ENCODE measurements around the gene NSUN4.
A peak's percentile ranks its signal among the peaks of the same experiment; 100 is the strongest.

The NSUN4 gene

DNA sequence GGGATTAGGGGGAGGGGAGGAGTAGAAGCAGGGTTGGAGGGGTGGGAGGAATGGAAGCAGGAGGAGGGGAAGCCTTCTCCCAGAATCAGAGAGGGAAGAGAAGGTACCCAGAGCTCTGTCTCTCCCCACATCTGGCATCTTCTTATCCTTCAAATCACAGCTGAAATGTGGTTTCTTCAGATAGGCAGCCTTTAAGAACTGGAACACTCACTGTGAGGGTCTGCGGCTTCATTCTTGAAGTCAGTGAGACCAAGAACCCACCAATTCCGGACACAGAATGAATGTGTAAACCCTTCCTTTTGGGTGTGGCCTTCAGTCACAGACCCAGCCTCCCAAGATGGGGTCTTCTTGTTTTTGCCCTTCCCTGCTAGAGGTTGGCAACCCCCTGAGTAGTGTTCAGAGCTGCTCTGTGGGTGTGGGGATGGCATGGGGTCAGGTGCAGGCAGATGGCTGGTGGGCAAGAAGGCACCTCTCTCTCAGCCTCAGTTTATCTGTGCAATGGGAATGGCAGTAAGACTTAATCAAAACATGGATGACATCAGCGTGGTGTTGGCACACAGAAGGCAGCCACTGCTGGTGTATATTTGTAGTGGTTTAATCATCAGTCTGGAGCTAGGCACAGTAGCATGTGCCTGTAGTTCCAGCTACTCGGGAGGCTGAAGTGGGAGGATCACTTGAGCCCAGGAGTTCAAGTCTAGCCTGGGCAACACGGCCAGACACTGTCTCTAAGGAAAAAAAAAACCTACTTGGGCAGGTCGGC is 60.7 kb downstream of the NSUN4 start:
- ChIA-PET POLR2A (no interaction called here), CTCF (interaction anchor here (0.8 to 10.9 kb wide), 4 partner anchors 10 to 127 kb away, joined by 3 to 112 read pairs (median 8); no protein-coding TSS in a partner anchor)
- H3K4me3 ChIP-seq (ENCODE audit: low read depth, low read length): no peak overlapping the region
- DNase-seq (ENCODE audit: low read depth, low spot score): no peak
- TF ChIP-seq, protein P1, sequence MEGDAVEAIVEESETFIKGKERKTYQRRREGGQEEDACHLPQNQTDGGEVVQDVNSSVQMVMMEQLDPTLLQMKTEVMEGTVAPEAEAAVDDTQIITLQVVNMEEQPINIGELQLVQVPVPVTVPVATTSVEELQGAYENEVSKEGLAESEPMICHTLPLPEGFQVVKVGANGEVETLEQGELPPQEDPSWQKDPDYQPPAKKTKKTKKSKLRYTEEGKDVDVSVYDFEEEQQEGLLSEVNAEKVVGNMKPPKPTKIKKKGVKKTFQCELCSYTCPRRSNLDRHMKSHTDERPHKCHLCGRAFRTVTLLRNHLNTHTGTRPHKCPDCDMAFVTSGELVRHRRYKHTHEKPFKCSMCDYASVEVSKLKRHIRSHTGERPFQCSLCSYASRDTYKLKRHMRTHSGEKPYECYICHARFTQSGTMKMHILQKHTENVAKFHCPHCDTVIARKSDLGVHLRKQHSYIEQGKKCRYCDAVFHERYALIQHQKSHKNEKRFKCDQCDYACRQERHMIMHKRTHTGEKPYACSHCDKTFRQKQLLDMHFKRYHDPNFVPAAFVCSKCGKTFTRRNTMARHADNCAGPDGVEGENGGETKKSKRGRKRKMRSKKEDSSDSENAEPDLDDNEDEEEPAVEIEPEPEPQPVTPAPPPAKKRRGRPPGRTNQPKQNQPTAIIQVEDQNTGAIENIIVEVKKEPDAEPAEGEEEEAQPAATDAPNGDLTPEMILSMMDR (IDR thresholded peaks at IDR 0.05; ENCODE audit: insufficient read depth, low read length, missing control alignments): no peak

DNA sequence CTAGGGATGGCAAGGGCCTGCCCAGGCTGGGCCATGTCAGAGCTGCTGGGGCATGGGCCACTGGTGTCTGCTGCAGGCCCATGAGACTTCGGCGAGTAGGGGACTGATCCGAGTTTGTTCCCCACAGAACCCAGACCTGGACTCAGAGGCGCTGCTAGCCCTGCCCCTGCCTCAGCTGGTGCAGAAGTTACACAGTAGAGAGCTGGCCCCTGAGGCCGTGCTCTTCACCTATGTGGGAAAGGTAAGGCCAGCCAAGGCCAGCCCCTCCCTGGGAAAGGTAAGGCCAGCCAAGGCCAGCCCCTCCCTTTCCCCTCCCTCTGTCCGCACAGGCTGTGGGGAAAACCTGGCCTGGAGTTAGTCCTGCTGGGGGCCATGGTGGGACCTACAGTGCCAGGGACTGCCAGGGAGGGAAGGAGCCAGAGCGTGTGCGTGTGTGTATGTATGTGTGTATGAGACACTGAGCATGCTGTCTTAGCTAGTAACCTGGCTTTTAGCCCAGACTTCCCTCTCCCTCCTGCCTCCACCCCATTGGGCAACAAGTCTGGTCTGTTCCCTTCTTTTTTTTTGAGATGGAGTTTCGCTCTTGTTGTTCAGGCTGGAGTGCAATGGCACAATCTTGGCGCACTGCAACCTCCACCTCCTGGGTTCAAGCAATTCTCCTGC is 61.5 kb downstream of the NSUN4 start:
- ChIA-PET POLR2A (no interaction called here), CTCF (interaction anchor here (0.8 to 10.9 kb wide), 4 partner anchors 9 to 126 kb away, joined by 3 to 112 read pairs (median 8); no protein-coding TSS in a partner anchor)
- H3K4me3 ChIP-seq (ENCODE audit: low read depth, low read length): no peak overlapping the region
- DNase-seq (ENCODE audit: low read depth, low spot score): peak; percentile 87
- TF ChIP-seq, protein P1 (IDR thresholded peaks at IDR 0.05; ENCODE audit: insufficient read depth, low read length, missing control alignments): no peak

DNA sequence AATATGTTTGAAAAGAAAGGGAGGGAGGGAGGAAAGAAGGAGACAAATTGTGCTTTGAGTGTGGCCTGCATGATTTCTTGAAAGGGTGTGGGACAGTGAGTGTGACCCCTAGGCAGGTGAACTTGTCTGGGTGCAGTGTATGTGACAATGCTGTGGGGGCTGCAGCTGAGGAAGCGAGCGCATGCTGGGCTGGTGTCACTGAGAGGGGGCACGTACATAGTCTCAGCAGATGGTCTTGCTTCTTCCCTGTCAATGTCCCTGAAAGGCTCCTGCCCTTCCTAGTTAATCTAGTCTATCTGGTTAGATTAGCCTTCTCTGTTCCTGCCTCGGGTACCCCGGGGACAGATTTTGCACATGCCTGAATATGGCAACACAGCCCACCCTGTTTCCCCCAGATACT is 63.3 kb downstream of the NSUN4 start:
- ChIA-PET POLR2A (no interaction called here), CTCF (interaction anchor here (0.9 to 10.9 kb wide), 8 partner anchors 42 to 322 kb away, joined by 3 to 112 read pairs (median 4); no protein-coding TSS in a partner anchor)
- no peak overlapping the region for H3K4me3 ChIP-seq (ENCODE audit: low read depth, low read length)
- DNase-seq (ENCODE audit: low read depth, low spot score): no peak
- TF ChIP-seq, protein P1 (IDR thresholded peaks at IDR 0.05; ENCODE audit: insufficient read depth, low read length, missing control alignments): no peak

DNA sequence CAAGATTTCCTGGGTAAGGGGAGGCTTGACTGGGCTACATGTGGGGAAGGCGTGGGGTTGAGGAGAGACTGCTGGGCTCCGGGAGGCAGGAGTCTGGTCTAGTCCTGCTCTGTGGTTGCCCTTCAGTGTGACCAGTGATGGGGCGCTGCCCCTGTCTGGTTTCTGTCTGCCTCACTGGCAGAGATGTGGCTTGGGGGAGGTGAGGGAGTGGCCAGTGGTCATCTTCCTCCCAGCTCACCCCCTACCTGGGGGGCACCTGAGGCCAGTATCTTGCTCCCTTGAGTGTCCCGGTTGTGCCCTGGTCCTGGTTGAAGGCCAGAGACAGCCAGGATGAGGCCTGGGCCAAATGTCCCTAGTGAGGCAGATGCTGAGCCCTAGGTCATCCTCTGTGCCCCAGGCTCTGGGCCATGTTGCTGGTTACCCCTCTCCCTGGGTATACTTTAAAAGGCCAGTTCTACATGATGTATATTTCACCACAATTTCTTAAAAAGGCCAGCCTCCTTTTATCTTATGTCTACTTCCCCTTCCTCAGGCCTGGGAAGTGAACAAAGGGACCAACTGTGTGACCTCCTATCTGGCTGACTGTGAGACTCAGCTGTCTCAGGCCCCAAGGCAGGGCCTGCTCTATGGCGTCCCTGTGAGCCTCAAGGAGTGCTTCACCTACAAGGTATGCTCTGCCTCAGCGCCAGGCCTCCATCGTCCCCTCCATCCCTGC is 64.0 kb downstream of the NSUN4 start:
- ChIA-PET CTCF (interaction anchor here (0.9 to 10.9 kb wide), 7 partner anchors 41 to 321 kb away, joined by 3 to 112 read pairs (median 6); no protein-coding TSS in a partner anchor), POLR2A (no interaction called here)
- no peak overlapping the region for H3K4me3 ChIP-seq (ENCODE audit: low read depth, low read length)
- DNase-seq (ENCODE audit: low read depth, low spot score): no peak
- TF ChIP-seq, protein P1 (IDR thresholded peaks at IDR 0.05; ENCODE audit: insufficient read depth, low read length, missing control alignments): no peak

DNA sequence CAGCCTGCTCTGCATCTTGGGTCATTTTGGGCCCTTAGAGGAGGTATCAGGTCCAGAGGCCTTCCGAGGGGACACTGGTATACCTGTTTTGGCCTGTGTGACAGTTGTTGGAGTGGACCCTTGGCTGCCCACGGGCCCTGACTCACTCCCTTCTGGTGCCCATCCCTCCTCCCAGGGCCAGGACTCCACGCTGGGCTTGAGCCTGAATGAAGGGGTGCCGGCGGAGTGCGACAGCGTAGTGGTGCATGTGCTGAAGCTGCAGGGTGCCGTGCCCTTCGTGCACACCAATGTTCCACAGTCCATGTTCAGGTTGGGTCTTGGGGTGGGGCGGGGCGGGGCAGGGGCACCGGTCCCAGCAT is 64.6 kb downstream of the NSUN4 start:
- POLR2A ChIA-PET: no interaction called here
- CTCF ChIA-PET: interaction anchor here (1.4 to 10.9 kb wide), 5 partner anchors 73 to 319 kb away, joined by 3 to 112 read pairs (median 13); no protein-coding TSS in a partner anchor

More for the DNA sequence above, 64.6 kb downstream of the NSUN4 start:
- no peak for DNase-seq (ENCODE audit: low read depth, low spot score)
- no peak overlapping the region for H3K4me3 ChIP-seq (ENCODE audit: low read depth, low read length)
- TF ChIP-seq, protein P1 (IDR thresholded peaks at IDR 0.05; ENCODE audit: insufficient read depth, low read length, missing control alignments): no peak
